Left ventricle myocardium inferior (tissue), 1 donor: ENCODE measurements around the gene PARD3. TPM values are rescaled to one million over a fixed set of nuclear protein-coding genes. Genes with fewer than 3 reads are reported as not detected.

ENCODE experiments used
- DNase-seq: peaks from one replicate; pipeline ENCODE4 v3.0.0-alpha.2; 2020
- H3K27ac ChIP-seq: fragments of 200-600 bp; replicated peaks from 2 replicates; pipeline ENCODE4 v1.8.0; 2021
- H3K27me3 ChIP-seq: fragments of 200-600 bp; 2 replicates; pipeline ENCODE4 v1.8.0; 2021; ENCODE audit warnings: low read depth
- H3K36me3 ChIP-seq: fragments of 200-600 bp; 2 replicates; pipeline ENCODE4 v1.8.0; 2021
- H3K4me1 ChIP-seq: fragments of 200-600 bp; 2 replicates; pipeline ENCODE4 v1.8.0; 2021
- H3K4me3 ChIP-seq: fragments of 200-600 bp; 2 replicates; pipeline ENCODE4 v1.8.0; 2021; ENCODE audit warnings: mild to moderate bottlenecking, moderate library complexity
- H3K9me3 ChIP-seq: fragments of 200-600 bp; replicated peaks from 2 replicates; pipeline ENCODE4 v1.8.0; 2021
- intact Hi-C: fragments of 100-400 bp; cut with micrococcal nuclease; formaldehyde crosslinking; loops from one replicate; pipeline ENCODE4 v1.11.0; 2022
- total RNA-seq: library from RNA; stranded (reverse); fragmentation: NEBNext Ultra II Directional; extraction: Animal tissue kit (Norgen Biotek cat#: 25700); gene quantifications from one replicate; pipeline ENCODE4 v1.2.1, GENCODE V29; 2021
- TF ChIP-seq, protein P1 (sequence below): fragments of 200-600 bp; IDR thresholded peaks from 2 replicates; pipeline ENCODE4 v1.8.0; 2021; ENCODE audit warnings: antibody characterized with exemption, mild to moderate bottlenecking, borderline replicate concordance
- donor health status: DM: no; HTN: yes; CAD: no; lungs with severe emphysema.

PARD3 gene
- total RNA-seq, 1 donor from 2014 or later = 29.6 TPM

DNA sequence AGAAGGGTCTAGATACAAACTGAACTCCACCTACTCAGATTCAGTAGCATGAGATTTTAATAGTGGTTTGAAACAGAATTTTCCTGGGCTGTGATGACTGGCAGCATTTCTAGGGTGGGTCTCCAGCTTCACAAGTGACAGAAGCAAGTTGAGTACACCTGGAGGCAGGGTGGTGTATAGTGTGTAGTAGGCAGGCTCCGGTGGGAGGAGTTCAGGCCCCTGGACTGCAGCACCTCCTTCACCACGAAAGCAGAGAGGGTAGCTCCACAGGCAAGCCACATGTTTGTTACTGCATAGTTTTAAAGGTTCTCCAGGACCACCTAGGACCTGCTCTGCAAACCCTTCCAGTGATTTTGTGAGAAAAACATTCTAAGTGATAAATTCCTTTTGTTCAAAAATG, 347.2 kb downstream of the PARD3 start:
- intact Hi-C loops = no loop called here
- Histone ChIP-seq H3K27ac (no peak overlapping the region), H3K4me3 (no peak overlapping the region), H3K9me3 (no peaks in the 10 kb centered on the region), H3K36me3 (peaks cover 4% of the 10 kb centered on the region), H3K27me3 (no peaks in the 10 kb centered on the region), H3K4me1 (no peaks in the 10 kb centered on the region)
- no peak for DNase-seq
- TF ChIP-seq, protein P1, sequence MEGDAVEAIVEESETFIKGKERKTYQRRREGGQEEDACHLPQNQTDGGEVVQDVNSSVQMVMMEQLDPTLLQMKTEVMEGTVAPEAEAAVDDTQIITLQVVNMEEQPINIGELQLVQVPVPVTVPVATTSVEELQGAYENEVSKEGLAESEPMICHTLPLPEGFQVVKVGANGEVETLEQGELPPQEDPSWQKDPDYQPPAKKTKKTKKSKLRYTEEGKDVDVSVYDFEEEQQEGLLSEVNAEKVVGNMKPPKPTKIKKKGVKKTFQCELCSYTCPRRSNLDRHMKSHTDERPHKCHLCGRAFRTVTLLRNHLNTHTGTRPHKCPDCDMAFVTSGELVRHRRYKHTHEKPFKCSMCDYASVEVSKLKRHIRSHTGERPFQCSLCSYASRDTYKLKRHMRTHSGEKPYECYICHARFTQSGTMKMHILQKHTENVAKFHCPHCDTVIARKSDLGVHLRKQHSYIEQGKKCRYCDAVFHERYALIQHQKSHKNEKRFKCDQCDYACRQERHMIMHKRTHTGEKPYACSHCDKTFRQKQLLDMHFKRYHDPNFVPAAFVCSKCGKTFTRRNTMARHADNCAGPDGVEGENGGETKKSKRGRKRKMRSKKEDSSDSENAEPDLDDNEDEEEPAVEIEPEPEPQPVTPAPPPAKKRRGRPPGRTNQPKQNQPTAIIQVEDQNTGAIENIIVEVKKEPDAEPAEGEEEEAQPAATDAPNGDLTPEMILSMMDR = no peak

DNA sequence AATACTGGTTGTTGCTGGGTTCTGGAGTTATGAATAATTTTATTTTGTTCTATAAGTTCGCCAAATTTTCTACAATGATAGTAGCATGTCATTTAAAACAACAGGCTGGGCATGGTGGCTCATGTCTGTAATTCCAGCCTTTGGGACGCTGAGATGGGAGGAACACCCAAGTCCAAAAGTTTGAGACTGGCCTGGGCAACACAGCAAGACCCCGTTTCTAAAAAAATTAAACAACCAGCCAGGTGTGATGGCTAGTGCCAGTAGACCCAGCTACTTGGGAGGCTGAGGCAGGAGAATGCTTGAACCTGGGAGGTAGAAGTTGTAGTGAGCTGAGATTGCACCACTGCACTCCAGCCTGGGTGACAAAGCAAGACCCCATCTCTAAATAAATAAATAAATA, 347.7 kb downstream of the PARD3 start:
- no peaks in the 10 kb centered on the region for H3K27me3 ChIP-seq
- H3K4me3 ChIP-seq = no peak overlapping the region
- H3K27ac ChIP-seq = no peak overlapping the region
- H3K36me3 ChIP-seq = peaks cover 4% of the 10 kb centered on the region
- TF ChIP-seq, protein P1 = no peak
- intact Hi-C loops = no loop called here
- H3K4me1 ChIP-seq = no peaks in the 10 kb centered on the region
- no peak for DNase-seq
- no peaks in the 10 kb centered on the region for H3K9me3 ChIP-seq

DNA sequence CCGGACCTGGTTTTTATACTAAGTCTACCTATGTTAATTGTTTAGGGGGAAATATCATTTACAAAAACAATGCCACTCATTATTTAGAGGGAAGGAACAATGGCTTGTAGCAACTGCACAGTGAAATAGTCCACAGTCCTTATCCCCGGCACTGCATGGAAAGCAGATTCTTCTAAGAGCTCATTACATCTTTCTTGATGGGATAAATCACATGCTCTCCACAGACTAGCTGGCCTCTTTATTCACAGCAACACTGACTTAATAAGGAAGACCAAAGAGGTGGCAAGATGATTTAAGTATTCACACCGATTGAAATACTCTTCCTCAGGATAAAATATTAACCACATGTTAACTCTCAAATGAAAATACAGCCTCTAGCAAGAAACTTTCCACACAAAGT, 349.4 kb downstream of the PARD3 start:
- TF ChIP-seq, protein P1 = no peak
- Histone ChIP-seq H3K36me3 (peaks cover 4% of the 10 kb centered on the region), H3K4me3 (no peak overlapping the region), H3K27ac (no peak overlapping the region), H3K4me1 (no peaks in the 10 kb centered on the region), H3K9me3 (no peaks in the 10 kb centered on the region), H3K27me3 (no peaks in the 10 kb centered on the region)
- DNase-seq = no peak
- intact Hi-C loops = no loop called here

DNA sequence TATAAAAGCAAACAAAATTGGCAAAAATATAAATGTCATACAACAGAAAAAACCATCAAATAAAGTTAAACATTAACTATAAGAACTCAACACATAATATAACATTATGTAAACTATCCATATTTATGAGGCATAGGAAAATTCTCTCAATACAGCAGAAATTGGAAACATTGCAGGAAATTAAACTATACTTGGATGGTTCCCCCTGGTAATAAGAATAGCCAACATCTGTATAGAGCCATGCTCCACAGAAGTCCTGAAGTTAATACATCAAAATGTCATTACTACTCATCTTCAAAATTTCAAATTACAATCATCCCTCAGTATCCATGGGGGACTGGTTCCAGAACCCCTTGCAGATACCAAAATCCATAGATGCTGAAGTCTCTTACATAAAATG, 350.5 kb downstream of the PARD3 start:
- Histone ChIP-seq H3K36me3 (no peaks in the 10 kb centered on the region), H3K9me3 (no peaks in the 10 kb centered on the region), H3K27ac (no peak overlapping the region), H3K4me1 (no peaks in the 10 kb centered on the region), H3K27me3 (no peaks in the 10 kb centered on the region), H3K4me3 (no peak overlapping the region)
- no peak for DNase-seq
- intact Hi-C loops = no loop called here
- TF ChIP-seq, protein P1 = no peak

DNA sequence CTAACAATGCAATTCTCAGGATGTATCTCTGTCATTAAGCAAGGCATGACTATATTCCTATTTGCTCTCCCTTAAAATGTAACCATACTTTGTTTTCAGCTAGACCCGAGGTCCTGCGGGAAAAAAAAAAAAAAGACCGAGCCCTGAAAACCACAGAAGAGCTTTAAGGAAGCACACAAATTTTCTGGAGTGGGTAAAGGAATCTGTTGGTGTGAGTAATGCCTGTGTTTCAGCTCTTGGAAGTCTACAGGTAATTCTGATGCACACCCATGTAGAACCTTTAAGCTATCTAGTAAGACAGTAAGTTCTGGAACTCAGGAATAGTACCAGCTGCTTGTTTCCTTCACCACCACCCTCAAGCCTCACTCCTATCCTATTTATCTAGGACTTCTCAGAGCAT, 351.1 kb downstream of the PARD3 start:
- H3K27me3 ChIP-seq = no peaks in the 10 kb centered on the region
- TF ChIP-seq, protein P1 = no peak
- no peaks in the 10 kb centered on the region for H3K4me1 ChIP-seq
- H3K27ac ChIP-seq = no peak overlapping the region
- H3K36me3 ChIP-seq = no peaks in the 10 kb centered on the region
- intact Hi-C loops = no loop called here
- H3K9me3 ChIP-seq = no peaks in the 10 kb centered on the region
- DNase-seq = no peak
- no peak overlapping the region for H3K4me3 ChIP-seq

DNA sequence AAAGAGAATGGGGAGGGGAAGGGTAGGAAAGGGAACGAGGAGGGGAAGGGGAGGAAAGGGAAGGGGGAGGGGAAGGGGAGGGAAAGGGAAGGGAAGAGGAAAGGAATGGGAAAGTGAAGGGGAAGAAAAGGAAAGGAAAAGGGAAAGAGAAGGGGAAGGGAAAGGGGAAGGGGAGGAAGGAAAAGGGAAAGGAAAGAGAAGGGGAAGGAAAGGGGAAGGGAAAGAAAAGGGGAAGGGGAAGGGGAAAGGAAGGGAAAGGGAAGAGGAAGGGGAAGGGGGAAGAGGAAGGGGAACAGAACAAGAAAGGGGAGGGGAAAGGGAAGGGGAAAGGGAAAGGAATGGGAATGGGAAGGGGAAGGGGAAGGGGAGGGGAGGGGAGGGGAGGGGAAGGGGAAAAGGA, 352.1 kb downstream of the PARD3 start:
- no peak for DNase-seq
- Histone ChIP-seq H3K27ac (no peak overlapping the region), H3K9me3 (no peaks in the 10 kb centered on the region), H3K27me3 (no peaks in the 10 kb centered on the region), H3K4me1 (no peaks in the 10 kb centered on the region), H3K36me3 (no peaks in the 10 kb centered on the region), H3K4me3 (no peak overlapping the region)
- TF ChIP-seq, protein P1 = no peak
- intact Hi-C loops = no loop called here
